ENCODE results near the gene C22orf39.
"Not testable (repeated sequence)": the region's sequence is repeated elsewhere in the genome, so short reads cannot be mapped to it uniquely, and the experiment has no call there.

Gene C22orf39

GRCh38 chr22:19450363-19451175, 3.1 kb upstream of the C22orf39 start:
- no peak for DNase-seq

GRCh38 chr22:19449422-19449767, 1.9 kb upstream of the C22orf39 start:
- no peak for DNase-seq

GRCh38 chr22:19448739-19449421, 1.4 kb upstream of the C22orf39 start:
- no peak for DNase-seq

- DNase-seq = no peak
These were observed 631 bp upstream of the C22orf39 start for GRCh38 chr22:19448076-19448607.

DNA sequence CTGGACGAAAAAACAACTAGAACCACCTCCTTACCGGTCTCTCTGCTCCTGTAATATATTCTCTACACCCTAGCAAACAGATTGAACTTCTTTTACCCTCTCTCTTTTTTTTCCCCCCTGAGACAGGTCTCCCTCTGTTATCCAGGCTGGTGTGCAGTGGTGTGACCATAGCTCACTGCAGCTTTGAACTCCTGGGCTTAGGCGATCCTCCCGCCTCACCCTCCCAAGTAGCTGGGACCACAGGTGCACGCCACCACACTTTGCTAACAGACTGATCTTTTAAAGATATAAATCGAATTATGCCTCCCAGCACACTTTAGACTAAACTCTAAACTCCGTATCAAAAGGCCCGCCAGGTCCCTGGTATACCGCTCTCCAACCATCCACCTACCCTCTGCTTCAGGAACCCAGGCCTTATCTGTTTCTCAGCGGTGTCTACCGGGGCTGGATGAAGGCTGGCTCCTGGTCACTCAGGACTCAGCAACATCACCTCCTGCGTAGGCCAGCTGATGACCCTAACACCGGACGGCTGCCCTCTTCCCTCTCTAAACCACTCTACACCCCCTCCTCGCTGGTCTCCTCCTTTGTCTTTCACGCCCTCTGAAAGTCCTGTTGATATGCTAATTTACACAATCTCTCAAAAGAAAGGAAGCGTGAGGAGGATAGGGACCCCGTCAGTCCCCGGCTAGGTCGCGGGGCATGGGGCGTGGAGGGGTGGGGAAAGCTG, 745 bp downstream of the C22orf39 start:
- no peak for DNase-seq

GRCh38 chr22:19445279-19445982, 2.1 kb downstream of the C22orf39 start:
- not testable (repeated sequence) for DNase-seq

DNA sequence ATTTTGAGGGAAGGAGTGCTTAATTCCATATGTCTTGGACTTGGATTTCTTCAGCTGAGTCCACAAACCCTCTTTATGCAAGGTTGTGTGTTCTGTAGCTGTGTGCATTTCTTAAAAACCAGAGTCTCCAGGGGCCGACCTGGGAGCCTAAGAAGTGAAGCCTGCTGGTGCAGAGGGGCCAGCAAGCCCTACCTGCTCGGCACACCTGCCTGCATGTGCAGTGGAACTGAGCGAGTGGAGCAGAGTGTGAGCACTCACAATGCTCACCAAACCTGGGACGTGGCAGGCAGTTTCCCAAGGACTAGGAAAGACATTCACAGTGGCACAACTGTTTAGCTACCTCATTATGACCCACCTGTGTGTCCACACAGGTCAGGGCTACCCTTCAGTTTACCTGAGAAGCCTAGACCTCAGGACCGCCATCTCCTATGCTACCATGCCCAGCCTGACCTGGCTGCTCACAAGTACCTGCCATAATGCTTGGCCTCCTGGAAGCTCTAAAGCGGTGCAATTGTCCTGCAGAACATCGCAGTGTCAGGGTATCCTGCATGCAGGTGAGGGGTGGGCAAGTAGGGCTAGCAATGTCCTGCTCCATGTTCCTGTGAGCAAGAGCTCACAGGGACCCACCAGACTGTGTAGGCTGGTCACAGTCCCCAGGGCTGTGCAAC, 3.8 kb downstream of the C22orf39 start:
- no peak for DNase-seq

DNA sequence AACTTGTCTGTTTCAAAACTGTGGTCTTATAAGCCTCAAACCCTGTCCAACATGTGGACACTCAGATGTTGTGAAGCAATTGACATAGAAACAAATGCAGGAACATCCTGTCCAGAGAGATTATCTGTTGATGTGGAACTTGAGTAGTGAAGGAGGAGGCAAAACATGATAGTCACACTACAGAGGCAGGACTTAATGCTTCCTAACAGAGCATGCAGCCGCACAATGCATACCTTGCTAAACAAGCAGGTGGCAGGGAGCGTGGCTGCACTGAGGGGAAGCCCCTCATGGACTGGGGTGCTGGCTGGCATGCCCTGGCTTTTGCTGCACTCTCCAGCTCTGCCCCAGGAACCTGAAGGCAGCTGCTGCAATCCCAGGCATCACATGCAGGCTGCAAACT, 5.3 kb downstream of the C22orf39 start:
- no peak for DNase-seq

DNA sequence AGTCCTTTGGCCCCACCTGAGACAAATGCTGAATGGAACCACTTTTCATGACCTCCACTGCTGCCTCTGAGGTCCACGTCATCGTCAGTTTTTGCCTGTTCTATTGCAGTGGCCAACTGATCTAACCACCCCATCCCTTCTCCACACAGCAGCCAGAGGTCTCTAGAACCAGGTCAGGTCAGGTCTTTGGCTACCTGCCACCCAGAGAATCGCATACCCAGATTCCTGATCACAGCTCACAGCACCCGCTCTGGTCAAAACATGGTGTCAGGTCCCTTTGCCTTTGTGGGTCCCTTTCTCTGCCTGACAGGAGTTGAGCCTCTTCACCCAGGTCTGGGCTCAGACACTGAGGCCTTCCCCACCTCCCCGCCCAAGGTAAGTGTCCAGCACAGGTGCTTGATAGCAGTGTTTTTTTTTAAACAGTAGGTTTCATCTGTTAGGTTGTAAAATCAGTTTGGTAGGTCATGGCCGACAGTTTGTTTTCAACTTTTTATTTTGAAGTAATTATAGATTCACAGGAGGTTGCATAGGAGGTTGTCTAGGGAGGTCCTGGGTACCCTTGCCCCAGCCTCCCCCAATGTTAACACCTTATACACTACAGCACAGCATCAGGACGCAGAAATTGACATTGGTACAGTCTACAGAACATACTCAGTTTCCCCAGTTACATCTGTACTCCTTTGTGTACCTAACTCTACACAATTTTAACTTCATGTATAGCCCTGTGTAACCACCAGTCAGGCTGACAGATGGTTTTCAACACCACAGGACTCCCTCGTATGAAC, 6.9 kb downstream of the C22orf39 start:
- DNase-seq = no peak

- no peak for DNase-seq
These were observed 9.2 kb downstream of the C22orf39 start for GRCh38 chr22:19438298-19438697.

- DNase-seq = not testable (repeated sequence)
These were observed 10.9 kb downstream of the C22orf39 start for GRCh38 chr22:19436444-19437161.

GRCh38 chr22:19434829-19435580, 12.5 kb downstream of the C22orf39 start:
- no peak for DNase-seq

DNA sequence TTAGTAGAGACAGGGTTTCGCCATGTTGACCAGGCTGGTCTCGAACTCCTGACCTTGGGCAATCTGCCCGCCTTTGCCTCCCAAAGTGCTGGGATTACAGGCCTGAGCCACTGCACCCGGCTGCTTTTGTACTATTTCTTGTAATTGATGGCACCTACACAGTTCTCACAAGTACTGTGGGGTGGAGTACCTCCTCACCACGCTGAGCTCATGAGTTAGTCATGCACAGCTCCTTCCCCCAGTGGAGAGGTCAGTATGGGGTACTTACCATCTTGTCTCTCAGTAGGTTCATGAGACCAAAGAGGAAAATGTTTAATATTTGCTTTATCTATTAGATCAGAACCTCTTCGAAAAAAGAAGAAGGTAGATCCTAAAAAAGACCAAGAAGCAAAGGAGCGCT, 13.1 kb downstream of the C22orf39 start:
- DNase-seq = no peak

GRCh38 chr22:19432133-19432851, 15.2 kb downstream of the C22orf39 start, which contains the start of gene MRPL40:
Gene MRPL40 (plus strand): TSS chr22:19432545. CDS start chr22:19432555, 10 bp downstream.
- peak; percentile 93 for DNase-seq

DNA sequence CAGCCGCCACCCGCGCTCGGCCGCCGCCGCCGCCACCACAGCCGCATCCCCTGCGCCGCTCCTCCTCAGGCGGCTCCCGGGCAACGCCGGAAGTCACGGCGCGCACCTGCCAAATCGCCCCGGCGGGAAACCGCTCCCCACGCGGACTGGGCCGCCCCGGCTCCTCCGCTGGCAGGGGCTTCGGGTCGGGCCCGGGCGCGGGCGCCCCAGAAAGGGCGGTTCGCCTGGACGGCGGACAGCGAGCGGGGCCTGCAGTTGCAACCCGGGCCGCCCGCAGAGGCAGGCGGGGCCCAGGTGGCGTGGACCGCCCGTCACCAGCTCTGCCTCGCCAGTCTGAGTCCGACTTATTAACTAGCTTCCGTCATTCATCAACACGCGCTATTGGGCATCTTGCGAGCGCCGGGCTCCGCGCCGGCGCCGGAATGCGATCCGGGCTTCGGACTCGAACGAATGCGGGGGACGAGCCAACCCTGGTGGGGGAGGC, 15.8 kb downstream of the C22orf39 start, which contains the start of gene HIRA:
Gene HIRA (minus strand): TSS at position 85 of the 484 bp plus-strand sequence. CDS start 257 bp downstream, outside the sequence.
- peak; percentile 86 for DNase-seq

DNA sequence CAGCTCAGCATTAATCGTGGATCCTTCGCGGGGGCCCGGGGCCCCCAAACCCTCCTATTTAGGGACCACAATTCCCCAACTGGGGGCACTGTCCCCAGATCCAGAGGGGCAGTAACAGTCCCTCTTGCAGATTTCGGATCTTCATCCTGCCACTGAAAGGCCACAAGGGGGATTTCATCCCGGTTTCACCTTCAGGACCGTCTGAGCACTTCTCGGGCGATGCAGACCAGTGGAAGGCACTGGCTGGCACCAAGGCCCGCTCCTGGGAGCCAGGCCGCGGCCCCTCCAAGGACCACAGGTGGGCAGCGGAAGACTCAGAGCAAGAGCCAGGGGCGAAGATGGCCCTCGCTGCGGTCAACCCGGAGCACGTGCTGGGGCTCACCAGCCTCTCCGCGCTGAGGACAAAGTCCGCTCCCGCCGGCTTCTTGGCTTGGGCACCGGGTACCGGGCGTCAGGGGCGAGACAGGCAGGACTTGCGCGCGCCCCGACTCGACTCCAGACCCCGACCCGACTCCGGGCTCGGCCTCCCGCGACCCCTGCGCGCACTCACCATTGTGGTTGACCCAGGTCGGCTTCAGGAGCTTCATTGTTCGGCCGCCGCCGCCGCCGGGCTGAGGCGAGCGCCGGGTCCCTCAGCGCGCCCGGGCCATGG, 16.5 kb downstream of the C22orf39 start:
- peak; percentile 23 for DNase-seq

DNA sequence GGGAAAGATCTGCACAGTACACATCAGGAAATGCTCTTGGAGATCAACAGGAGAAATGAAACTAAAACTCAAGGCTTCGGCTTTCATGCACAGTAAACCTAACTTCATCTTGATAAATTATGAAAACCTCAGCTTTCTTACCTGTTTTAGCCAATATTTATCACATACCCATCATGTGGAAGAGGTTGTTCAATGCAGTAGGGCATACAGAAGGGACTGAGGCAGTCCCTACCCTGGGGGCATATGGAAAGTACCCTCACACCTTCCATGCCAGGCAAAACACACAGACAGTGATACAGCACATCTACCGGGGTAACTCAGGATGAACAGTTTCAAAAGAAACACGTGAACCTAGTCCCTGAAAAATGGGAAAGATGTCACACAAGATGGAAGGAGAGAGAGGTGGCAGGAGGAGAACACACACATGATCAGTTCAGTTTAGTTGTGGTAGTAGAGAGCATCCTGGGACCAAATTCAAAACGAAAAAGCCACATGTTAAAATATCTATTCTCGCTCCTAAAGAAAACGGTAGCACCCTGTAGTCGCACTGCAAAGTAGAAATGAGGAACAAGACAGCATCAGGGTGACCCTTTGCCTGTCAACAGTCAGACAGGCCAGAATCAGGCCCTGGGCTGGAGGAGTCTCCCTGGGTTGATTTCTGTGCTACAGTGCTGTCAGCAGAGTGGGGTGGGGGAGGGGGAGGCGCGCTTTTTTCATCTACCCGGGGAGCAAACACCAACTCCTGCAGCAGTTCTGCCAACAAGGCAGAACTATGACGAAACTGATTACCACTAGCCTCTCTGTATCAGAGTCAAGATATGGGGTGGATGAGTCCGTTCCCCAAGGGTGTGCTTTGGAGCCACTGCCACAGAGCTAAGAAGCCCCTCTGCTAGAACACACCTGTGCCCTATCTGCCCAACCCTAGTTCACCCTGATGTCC, 17.3 kb downstream of the C22orf39 start:
- DNase-seq = peak; percentile 57

Measured in CD4-positive, alpha-beta T cell treated with Interleukin-17A for 4 hours (primary cell).